Common myeloid progenitor, CD34-positive (primary cell): ENCODE data around the gene ADCYAP1.

Source experiments
- CTCF ChIA-PET: fragments of 350-600 bp; sonication (Branson Sonifier 250); formaldehyde crosslinking; loops from one replicate; lab custom pipeline; 2021; ENCODE audit warnings: antibody characterized with exemption; lab: Charles Lee
- POLR2A ChIA-PET: fragments of 350-600 bp; sonication (Branson Sonifier 250); formaldehyde crosslinking; loops from one replicate; lab custom pipeline; 2021; ENCODE audit warnings: antibody characterized with exemption; lab: Charles Lee
- DNase-seq, 3 donors: peaks; one replicate each; pipeline versions ENCODE4 v3.0.0 to v3.0.0-alpha.2; 2013
- H3K27ac ChIP-seq, 2 experiments: 1 replicate in 1 of 2; 2 replicates in 1 of 2; pipeline ENCODE4 v1.7.0; 2013; ENCODE audit warnings: inconsistent platforms in 2 of 2, low read length in 2 of 2, mild to moderate bottlenecking in 2 of 2, low read depth in 1 of 2, moderate library complexity in 1 of 2; ENCODE audit not compliant: severe bottlenecking in 2 of 2, insufficient read depth in 1 of 2, poor library complexity in 1 of 2
- H3K27me3 ChIP-seq, 5 experiments: replicated peaks in 2 of 5; 1 replicate in 3 of 5; 2 replicates in 2 of 5; pipeline versions ENCODE4 v1.6.1 to v1.7.0; 2013; ENCODE audit warnings: low read length in 4 of 5, mild to moderate bottlenecking in 2 of 5, moderate library complexity in 2 of 5, inconsistent platforms in 1 of 5; ENCODE audit not compliant: insufficient read depth in 5 of 5, control insufficient read depth in 4 of 5
- H3K36me3 ChIP-seq, 4 experiments: 1 replicate in 2 of 4; 2 replicates in 2 of 4; pipeline versions ENCODE4 v1.6.1 to v1.7.0; 2013; ENCODE audit warnings: low read length in 3 of 4, control low read depth in 1 of 4, mild to moderate bottlenecking in 1 of 4; ENCODE audit not compliant: control insufficient read depth in 4 of 4, insufficient read depth in 4 of 4
- H3K4me1 ChIP-seq, 4 experiments: 1 replicate in 3 of 4; 2 replicates in 1 of 4; pipeline versions ENCODE4 v1.6.1 to v1.7.1; 2013; ENCODE audit warnings: low read length in 3 of 4, mild to moderate bottlenecking in 3 of 4, control low read depth in 1 of 4, inconsistent platforms in 1 of 4, moderate library complexity in 1 of 4; ENCODE audit not compliant: control insufficient read depth in 4 of 4, insufficient read depth in 4 of 4; ENCODE audit errors: control extremely low read depth in 1 of 4
- H3K4me3 ChIP-seq, 7 experiments: 1 replicate in 4 of 7; 2 replicates in 3 of 7; pipeline versions ENCODE4 v1.5.1 to v1.7.0; 2013; ENCODE audit warnings: mild to moderate bottlenecking in 7 of 7, low read length in 6 of 7, moderate library complexity in 6 of 7, inconsistent platforms in 2 of 7, low read depth in 2 of 7, control low read depth in 1 of 7; ENCODE audit not compliant: insufficient read depth in 4 of 7, control insufficient read depth in 1 of 7; ENCODE audit errors: extremely low read depth in 1 of 7
- H3K9me3 ChIP-seq, 5 experiments: 1 replicate in 4 of 5; 2 replicates in 1 of 5; pipeline versions ENCODE4 v1.6.1 to v1.7.1; 2013; ENCODE audit warnings: low read length in 4 of 5, mild to moderate bottlenecking in 2 of 5, inconsistent platforms in 1 of 5, low read depth in 1 of 5, moderate library complexity in 1 of 5; ENCODE audit not compliant: control insufficient read depth in 4 of 5, insufficient read depth in 2 of 5; ENCODE audit errors: control extremely low read depth in 1 of 5
- WGBS: methylation state at CpG from one replicate; pipeline ENCODE4 v1.1.5; 2013; ENCODE audit not compliant: insufficient coverage; 5-methylcytosine and 5-hydroxymethylcytosine counted together

ADCYAP1 gene

DNA sequence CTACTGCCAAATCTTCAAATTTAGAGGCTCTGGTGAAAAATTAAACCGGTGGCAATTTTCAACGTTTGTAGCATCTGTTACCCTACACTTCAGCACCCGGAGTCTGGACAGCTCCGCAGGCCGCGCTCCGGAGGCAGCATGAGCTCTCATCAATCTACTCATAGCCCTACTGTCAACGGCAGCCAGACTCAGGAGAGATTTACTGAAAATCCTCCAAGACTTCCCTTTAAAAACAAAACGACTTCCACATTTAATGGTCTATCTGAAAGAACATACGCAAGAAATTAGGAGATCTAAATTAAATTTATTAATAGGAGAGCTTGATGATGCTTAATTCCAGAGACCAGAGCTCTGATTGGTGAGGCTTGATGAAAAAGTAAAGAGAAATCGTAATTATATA, 970 bp upstream of the ADCYAP1 start:
- Histone ChIP-seq H3K27me3 (peaks cover 11 to 95% (median 58%) of the 10 kb centered on the region in 5 experiments), H3K9me3 (no peaks in the 10 kb centered on the region), H3K4me1 (peaks cover 0 to 33% (median 20%) of the 10 kb centered on the region in 4 experiments), H3K4me3 (no peak overlapping the region), H3K27ac (no peak overlapping the region), H3K36me3 (no peaks in the 10 kb centered on the region)
- DNase-seq = peak; percentile 60 to 84 (median 84)
- 1% methylated on average over 6 of the region's 11 CpGs for WGBS
- ChIA-PET CTCF (interaction anchor here (1.6 to 1.7 kb wide), 2 partner anchors 39 to 61 kb away, joined by 3 to 4 read pairs; no protein-coding TSS in a partner anchor), POLR2A (no interaction called here)

DNA sequence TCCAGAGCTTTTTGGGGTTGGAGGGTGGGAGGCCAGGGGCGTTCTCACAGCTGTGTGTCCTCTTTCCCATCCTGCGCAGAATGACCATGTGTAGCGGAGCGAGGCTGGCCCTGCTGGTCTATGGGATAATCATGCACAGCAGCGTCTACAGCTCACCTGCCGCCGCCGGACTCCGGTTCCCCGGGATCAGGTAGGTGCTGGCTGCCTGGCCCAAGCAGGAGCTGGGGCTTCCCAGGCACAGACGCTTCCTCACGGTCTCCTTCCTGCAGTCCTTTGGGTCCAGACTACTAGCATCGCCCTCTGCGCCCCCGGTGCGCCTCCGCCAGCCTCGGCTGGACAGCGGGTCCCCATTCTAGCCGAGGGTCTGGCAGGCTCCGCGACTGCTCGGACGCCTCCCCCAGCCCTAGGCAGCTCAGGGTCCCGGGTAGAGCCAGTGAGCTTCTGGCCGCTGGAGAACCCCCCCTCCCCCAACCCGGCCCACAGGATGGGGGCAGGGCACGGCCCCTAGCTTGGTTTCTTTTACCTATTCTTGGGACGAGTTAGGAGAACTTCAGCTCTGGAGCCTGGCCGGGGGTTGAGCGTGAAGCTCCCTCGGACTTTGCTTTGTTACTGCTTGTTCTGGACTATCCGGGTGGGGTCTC, 756 bp downstream of the ADCYAP1 start:
- POLR2A ChIA-PET = no interaction called here
- DNase-seq = no peak
- Histone ChIP-seq H3K27ac (no peak overlapping the region), H3K4me3 (no peak overlapping the region), H3K9me3 (no peaks in the 10 kb centered on the region), H3K27me3 (peaks cover 12 to 98% (median 69%) of the 10 kb centered on the region in 5 experiments), H3K4me1 (peaks cover 0 to 42% (median 26%) of the 10 kb centered on the region in 4 experiments), H3K36me3 (no peaks in the 10 kb centered on the region)
- CTCF ChIA-PET = interaction anchor here (0.9 to 1.4 kb wide), 2 partner anchors 15 to 32 kb away, joined by 3 to 4 read pairs; no protein-coding TSS in a partner anchor
- 8% methylated on average over 31 of the region's 33 CpGs for WGBS

DNA sequence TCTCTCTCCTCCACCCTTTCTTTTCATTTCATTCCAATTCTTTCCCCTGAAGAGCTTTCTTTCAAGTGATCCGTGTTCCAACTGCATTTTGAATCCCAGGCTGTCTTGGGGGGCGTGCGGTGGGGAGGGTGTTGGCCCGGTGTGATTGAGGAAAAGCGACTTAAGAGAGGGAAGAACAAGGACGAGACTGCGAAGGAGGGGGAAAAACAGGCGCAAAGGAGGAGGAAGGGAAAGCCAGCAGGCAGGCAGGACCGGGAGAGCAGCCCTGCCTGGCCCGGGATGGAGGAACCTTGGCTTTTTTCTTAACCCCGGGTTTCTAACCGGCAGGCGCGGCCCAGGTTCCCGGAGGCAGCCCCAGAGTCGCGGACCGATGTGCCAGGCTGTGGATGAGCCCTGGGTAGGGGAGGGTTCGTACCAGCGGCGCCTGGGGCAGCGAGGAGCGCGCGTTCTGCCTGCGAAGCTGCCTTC, 1.3 kb downstream of the ADCYAP1 start:
- ChIA-PET CTCF (interaction anchor here (0.9 to 1.4 kb wide), 2 partner anchors 15 to 32 kb away, joined by 3 to 4 read pairs; no protein-coding TSS in a partner anchor), POLR2A (no interaction called here)
- no peak for DNase-seq
- Histone ChIP-seq H3K4me1 (peaks cover 0 to 42% (median 26%) of the 10 kb centered on the region in 4 experiments), H3K27me3 (peaks cover 15 to 98% (median 70%) of the 10 kb centered on the region in 5 experiments), H3K27ac (no peak overlapping the region), H3K4me3 (no peak overlapping the region), H3K36me3 (no peaks in the 10 kb centered on the region), H3K9me3 (no peaks in the 10 kb centered on the region)
- 7% methylated on average over 14 of the region's 26 CpGs for WGBS

DNA sequence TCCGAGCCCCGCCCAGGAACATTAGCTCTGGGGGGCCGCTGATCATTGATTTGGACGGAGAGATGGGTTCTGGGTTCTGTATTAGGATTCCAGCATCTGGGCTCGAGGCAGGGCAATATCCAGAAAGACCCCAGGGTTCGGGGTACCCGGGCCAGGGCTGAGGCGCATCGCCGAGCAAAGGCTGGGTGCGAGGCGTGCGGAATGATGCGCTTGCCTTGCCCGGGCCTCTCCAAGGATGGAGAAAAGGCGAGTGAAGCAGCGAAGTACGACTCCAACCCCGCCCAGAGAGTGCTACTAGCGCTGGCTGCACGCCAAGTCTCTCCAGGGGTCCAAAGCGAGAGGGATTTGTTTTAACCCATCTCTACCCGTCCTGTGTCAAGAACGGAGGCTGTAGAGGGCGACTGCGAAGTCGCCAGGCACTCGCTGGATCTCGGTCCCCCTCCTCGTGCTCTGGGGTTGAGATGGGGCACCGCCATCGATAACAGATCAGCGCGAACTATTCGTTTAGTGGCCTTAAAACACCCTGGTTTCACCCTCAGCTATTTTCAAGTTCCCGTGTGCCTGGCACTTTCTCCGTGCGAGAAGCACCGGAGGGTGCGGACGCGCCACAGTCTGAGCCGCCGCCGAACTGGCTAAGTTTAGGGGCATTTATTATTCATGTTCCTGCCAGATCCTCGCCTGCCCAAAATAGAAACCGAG, 1.9 kb downstream of the ADCYAP1 start:
- WGBS = 4% methylated on average over 44 of the region's 47 CpGs
- no peaks in the 10 kb centered on the region for H3K36me3 ChIP-seq
- H3K9me3 ChIP-seq = no peaks in the 10 kb centered on the region
- ChIA-PET CTCF (no interaction called here), POLR2A (no interaction called here)
- no peak overlapping the region for H3K27ac ChIP-seq
- peak overlapping the region in 5 of 7 experiments; percentile 20 to 65 (median 43) for H3K4me3 ChIP-seq
- peaks cover 0 to 42% (median 26%) of the 10 kb centered on the region in 4 experiments for H3K4me1 ChIP-seq
- peaks cover 20 to 98% (median 69%) of the 10 kb centered on the region in 5 experiments for H3K27me3 ChIP-seq
- DNase-seq = peak in 1 of 3 donors; percentile 41

DNA sequence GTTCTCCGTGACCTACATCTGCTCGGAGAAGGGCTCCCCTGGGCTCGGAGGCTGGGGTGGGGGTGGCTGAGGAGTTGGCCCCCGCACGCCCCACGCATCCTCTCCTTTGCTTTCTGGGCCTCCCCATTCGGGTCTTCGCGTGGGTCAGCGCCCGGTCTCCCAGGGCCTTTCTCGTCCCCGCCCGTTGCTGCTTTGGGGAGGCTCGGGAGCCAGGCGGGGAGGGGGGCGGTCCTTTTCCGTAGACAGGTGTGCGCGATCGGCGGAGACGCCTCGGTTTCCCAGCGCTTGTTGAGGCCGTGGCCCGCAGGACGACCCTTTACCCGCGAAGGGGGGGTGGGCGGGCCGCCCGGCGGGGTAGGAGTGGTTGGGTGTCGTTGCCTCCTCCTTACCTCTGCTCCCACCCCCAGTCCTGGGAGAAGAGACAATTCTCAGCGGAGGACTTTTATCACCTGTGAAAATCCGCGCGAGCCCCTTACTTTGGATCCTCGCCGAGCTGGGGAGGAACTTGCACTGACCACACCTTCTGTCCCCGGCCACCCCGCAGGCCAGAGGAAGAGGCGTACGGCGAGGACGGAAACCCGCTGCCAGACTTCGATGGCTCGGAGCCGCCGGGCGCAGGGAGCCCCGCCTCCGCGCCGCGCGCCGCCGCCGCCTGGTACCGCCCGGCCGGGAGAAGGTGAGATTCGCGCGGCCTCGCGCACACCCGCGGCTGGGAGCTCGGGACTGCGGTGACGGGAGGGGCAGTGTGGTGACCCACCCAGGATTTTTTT, 2.6 kb downstream of the ADCYAP1 start:
- H3K4me1 ChIP-seq = peaks cover 0 to 42% (median 26%) of the 10 kb centered on the region in 4 experiments
- POLR2A ChIA-PET = interaction anchor here (0.6 kb wide), 1 partner anchor 286 kb away, joined by 3 read pairs; no protein-coding TSS in a partner anchor
- H3K36me3 ChIP-seq = no peaks in the 10 kb centered on the region
- H3K4me3 ChIP-seq = peak overlapping the region in 5 of 7 experiments; percentile 35 to 65 (median 58)
- peaks cover 20 to 97% (median 63%) of the 10 kb centered on the region in 5 experiments for H3K27me3 ChIP-seq
- CTCF ChIA-PET = interaction anchor here (0.5 kb wide), 1 partner anchor 18 kb away, joined by 3 read pairs; no protein-coding TSS in a partner anchor
- WGBS = 1% methylated on average over 58 of the region's 75 CpGs
- H3K9me3 ChIP-seq = no peaks in the 10 kb centered on the region
- no peak overlapping the region for H3K27ac ChIP-seq
- peak in 1 of 3 donors; percentile 35 for DNase-seq

DNA sequence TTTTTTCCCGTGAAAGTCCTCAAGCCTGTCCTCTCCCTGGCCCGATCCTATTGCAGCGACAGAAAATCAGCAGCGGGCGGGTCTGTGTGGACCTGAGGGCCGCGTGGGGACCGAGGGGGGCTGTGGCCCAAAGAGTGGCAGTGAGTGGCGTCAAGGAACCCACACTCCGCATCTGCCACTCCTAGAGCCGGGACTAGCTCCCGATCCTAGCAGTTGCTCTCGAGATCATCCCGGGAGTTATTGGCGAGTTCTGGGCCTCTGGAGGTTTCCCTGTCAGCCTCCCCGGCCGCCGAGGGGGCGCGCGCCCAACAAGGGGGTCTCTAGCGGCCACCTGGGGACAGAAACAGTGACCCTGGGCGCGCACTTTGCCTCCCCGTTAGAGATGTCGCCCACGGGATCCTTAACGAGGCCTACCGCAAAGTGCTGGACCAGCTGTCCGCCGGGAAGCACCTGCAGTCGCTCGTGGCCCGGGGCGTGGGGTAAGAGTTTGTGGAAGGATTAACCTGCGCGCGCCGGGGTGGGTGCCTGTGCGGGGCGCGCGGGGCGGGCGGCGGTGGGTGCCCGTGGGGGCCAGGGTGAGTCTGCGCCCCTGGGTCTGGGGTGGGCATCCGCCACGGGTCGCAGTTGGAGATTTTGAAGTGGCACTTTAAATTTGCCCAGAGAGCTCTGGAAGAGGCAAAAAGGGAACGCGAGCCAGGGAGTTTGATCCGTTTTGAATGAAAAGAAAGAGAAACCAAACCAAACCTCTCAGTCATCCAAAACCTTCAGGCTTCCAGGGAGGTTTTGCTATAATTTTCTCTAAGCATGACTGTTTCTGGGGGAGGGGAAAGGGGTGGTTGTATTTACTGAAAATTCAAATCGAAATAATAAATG, 3.5 kb downstream of the ADCYAP1 start:
- Histone ChIP-seq H3K27ac (no peak overlapping the region), H3K4me3 (peak overlapping the region in 6 of 7 experiments; percentile 14 to 65 (median 56)), H3K36me3 (no peaks in the 10 kb centered on the region), H3K4me1 (peaks cover 0 to 42% (median 26%) of the 10 kb centered on the region in 4 experiments), H3K27me3 (peaks cover 20 to 96% (median 62%) of the 10 kb centered on the region in 5 experiments), H3K9me3 (peaks cover 0 to 2% (median 0%) of the 10 kb centered on the region in 5 experiments)
- CTCF ChIA-PET = no interaction called here
- 2% methylated on average over 41 of the region's 55 CpGs for WGBS
- peak in 2 of 3 donors; percentile 57 to 69 for DNase-seq
- POLR2A ChIA-PET = interaction anchor here (0.6 kb wide), 1 partner anchor 286 kb away, joined by 3 read pairs; no protein-coding TSS in a partner anchor
